T-helper 1 cell treated with Interleukin-12 subunit alpha and Interleukin-12 subunit beta and Interleukin-4 antibody, amounts not matched to agents 30 ng/mL and 1 ng/mL, for 36 hours (primary cell): ENCODE data around the gene DEFB118. TPM values are rescaled to one million over a fixed set of nuclear protein-coding genes. Genes with fewer than 3 reads are reported as not detected.
"Not testable (repeated sequence)": the region's sequence is repeated elsewhere in the genome, so short reads cannot be mapped to it uniquely, and the experiment has no call there.

Experiments used
- intact Hi-C: fragments of 100-400 bp; cut with micrococcal nuclease; formaldehyde crosslinking; loops from one replicate; pipeline ENCODE4 v1.15.1; 2024
- total RNA-seq: library from RNA; stranded (reverse); gene quantifications from 2 replicates; pipeline ENCODE4 v1.2.3, GENCODE V29; 2022

The DEFB118 gene
- not detected in 2 replicates for total RNA-seq

DNA sequence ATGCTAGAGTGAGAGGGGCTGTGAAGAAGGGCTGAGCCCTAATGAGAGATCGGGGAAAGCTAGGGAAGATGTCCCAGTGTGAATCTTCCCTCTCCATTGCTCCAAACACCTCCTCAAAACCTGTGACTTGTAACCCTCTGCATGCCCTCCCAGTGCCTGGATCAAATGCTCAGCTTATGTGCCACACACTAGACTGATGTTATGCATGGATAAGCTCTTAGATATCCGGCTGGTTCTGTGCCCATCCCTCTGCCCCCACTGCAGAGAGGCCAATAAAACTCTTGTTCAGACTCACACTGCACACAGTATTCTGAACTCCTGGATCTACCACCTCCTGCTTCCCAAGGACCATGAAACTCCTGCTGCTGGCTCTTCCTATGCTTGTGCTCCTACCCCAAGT lies at the start of gene DEFB118:
Gene DEFB118, plus strand, starts transcription at position 301 of the 400 bp plus-strand sequence. Its CDS starts 50 bp downstream, at position 351.
- intact Hi-C loops = no loop called here

GRCh38 chr20:31322504-31322903 lies 45.9 kb upstream of the DEFB118 start:
- intact Hi-C loops = no loop called here

DNA sequence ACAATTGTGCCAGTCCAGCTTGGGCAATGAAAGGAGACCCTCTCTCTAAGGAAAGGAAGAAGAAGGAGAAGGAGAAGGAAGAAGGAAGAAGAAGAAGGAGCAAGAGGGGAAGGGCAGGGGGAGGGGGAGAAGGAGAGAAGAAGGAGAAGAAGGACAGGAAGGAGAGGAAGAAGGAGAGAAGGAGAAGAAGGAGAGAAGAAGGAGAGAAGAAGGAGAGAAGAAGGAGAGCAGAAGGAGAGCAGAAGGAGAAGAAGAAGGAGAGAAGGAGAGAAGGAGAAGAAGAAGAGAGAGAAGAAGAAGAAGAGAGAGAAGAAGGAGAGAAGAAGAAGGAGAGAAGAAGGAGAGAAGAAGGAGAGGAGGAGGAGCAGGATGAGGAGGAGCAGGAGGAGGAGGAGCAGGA lies 37.5 kb upstream of the DEFB118 start:
- intact Hi-C loops = no loop called here

GRCh38 chr20:31341470-31341869 lies 26.9 kb upstream of the DEFB118 start:
- intact Hi-C loops = no loop called here

DNA sequence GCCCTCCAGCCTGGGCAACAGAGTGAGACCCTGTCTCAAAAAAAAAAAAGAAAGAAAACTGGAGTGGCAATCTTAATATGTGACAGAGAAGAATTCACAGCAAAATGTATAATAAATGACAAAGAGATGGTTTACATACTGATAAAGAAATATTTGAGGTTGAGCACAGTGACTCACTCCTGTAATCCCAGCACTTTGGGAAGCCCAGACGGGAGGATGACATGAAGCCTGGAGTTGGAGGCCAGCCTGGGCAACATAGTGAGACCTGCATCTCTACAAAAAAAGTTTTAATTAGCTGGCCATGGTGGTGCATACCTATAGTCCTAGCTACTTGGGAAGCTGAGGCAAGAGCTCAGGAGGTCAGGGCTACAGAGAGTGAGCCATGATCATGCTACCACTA lies 12.4 kb upstream of the DEFB118 start:
- intact Hi-C loops = no loop called here

DNA sequence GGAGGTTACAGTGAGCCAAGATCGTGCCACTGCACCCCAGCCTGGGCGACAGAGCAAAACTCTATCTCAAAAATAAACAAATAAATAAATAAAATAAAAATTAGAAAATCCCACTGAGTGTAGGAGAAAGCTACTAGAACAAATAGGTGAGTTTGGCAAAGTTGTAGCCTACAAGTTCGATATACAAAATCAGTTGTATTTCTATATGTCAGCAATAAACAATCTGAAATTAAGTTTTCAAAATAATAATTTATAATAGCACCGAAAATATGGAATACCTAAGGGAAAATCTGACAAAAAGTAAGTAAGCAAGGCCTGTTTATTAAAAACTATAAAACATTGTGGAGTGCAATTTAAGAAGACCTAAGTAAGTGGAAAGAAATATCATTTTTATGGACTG lies 5.1 kb upstream of the DEFB118 start:
- intact Hi-C loops = no loop called here

- intact Hi-C loops = not testable (repeated sequence)
These were observed 4.1 kb upstream of the DEFB118 start for GRCh38 chr20:31364272-31364671.

- intact Hi-C loops = no loop called here
These were observed 5.9 kb downstream of the DEFB118 start for GRCh38 chr20:31374346-31374745.

- intact Hi-C loops = no loop called here
These were observed 22.1 kb downstream of the DEFB118 start, which contains the start of gene DEFB119 for GRCh38 chr20:31390490-31390889. DEFB119 (minus strand) TSS chr20:31390590; CDS start chr20:31390483, 107 bp downstream.

GRCh38 chr20:31392836-31393235 lies 24.4 kb downstream of the DEFB118 start:
- intact Hi-C loops = no loop called here

- intact Hi-C loops = no loop called here
These were observed 26.5 kb downstream of the DEFB118 start for GRCh38 chr20:31394900-31395299.

GRCh38 chr20:31403886-31404285 lies 35.5 kb downstream of the DEFB118 start:
- intact Hi-C loops = no loop called here

DNA sequence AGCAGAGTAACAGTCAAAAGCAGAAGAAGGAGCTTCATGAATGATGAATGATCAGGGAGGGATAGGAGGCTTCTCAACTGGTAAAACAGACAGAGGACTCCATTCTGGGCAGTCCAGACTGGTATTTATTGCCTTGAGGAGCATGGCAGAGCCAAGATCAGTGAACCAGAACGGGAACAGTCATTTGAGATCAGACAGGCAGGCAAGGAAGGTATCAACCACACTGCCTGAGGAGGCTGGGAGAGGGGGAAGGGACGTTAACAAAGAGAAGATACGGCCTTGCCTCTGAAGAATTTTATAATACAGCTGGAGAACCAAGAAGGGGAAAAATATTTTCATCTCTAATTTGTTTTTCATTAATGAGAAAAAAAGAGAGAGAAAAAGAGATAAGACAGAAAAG lies 37.7 kb downstream of the DEFB118 start, which contains the start of gene DEFB121:
Gene DEFB121, minus strand, starts transcription at position 101 of the 400 bp plus-strand sequence. Its CDS starts 63 bp downstream, at position 38.
- intact Hi-C loops = no loop called here

GRCh38 chr20:31410011-31410410 lies 41.6 kb downstream of the DEFB118 start:
- intact Hi-C loops = no loop called here

DNA sequence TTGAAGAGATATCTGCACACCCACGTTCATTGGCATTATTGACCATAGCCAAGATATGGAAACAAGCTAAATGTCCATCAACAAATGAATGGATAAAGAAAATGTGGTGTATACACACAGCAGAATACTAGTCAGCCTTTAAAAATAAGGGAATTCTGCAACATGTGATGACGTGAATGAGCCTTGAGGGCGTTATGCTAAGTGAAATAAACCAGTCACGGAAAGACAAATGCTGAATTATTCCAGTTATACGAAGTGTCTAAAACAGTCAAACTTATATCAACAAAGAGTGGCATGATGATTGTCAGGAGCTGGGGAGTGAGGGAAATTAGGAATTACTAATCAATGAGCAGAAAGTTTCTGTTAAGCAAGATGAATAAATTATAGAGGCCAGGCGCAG lies 46.0 kb downstream of the DEFB118 start:
- intact Hi-C loops = no loop called here

DNA sequence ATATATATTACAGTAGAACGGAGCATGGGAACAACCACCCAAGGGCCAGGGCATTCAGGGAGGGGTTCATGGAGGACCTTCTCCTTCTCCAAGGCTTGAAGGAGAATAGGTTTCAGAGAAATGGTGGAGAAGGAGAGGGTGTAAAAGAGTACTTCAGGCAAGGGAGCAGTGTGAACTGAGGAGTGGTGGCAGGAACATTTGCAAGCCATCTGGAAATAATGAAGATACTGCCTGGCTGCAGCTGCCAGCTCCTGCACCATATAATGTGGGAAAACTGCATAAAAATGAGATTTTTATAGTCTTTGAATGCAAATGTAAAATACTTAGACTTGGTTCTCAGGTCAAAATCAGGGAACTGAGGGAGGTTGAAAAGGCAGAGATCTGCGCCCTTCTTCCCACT lies 47.3 kb downstream of the DEFB118 start:
- intact Hi-C loops = no loop called here

GRCh38 chr20:31418307-31418706 lies 49.9 kb downstream of the DEFB118 start:
- intact Hi-C loops = no loop called here

Other genes with a start within 250 kb of the DEFB118 start
- gene DEFB115, start 110.9 kb upstream of the DEFB118 start, total RNA-seq = not detected in 2 replicates
- gene DEFB116, start 60.0 kb upstream of the DEFB118 start, total RNA-seq = not detected in 2 replicates
- gene DEFB119, start 22.0 kb downstream of the DEFB118 start, total RNA-seq = not detected in 2 replicates
- gene DEFB121, start 37.6 kb downstream of the DEFB118 start, total RNA-seq = not detected in 2 replicates
- not detected in 2 replicates for gene DEFB123, start 72.0 kb downstream of the DEFB118 start, total RNA-seq
- gene DEFB124, start 106.5 kb downstream of the DEFB118 start, total RNA-seq = not detected in 2 replicates
- not detected in 2 replicates for gene REM1, start 106.7 kb downstream of the DEFB118 start, total RNA-seq
- 203 and 223 TPM in 2 replicates for gene HM13, start 145.8 kb downstream of the DEFB118 start, total RNA-seq
- gene ID1, start 236.7 kb downstream of the DEFB118 start, total RNA-seq = 0.64 and 0.80 TPM in 2 replicates